IPS-18c (cell line): Measurements from ENCODE around the gene TRABD2B.
"Not testable (repeated sequence)": the region's sequence is repeated elsewhere in the genome, so short reads cannot be mapped to it uniquely, and the experiment has no call there.

Source experiments
- H3K4me3 ChIP-seq: 2 replicates; pipeline ENCODE4 v1.7.0; 2013; ENCODE audit warnings: low read depth, mild to moderate bottlenecking, low read length, moderate library complexity; ENCODE audit not compliant: insufficient read depth
- H3K9me3 ChIP-seq: one replicate; pipeline ENCODE4 v1.6.1; 2013; ENCODE audit warnings: mild to moderate bottlenecking, low read length, moderate library complexity; ENCODE audit not compliant: control insufficient read depth, insufficient read depth

The TRABD2B gene

GRCh38 chr1:47962750-47963492 lies 34.3 kb downstream of the TRABD2B start:
- H3K9me3 ChIP-seq = no peaks in the 10 kb centered on the region
- no peak overlapping the region for H3K4me3 ChIP-seq

GRCh38 chr1:47961835-47962234 lies 35.4 kb downstream of the TRABD2B start:
- H3K9me3 ChIP-seq, H3K4me3 ChIP-seq: not testable (repeated sequence)

GRCh38 chr1:47956491-47956890 lies 40.7 kb downstream of the TRABD2B start:
- H3K4me3 ChIP-seq, H3K9me3 ChIP-seq: not testable (repeated sequence)

- Histone ChIP-seq H3K4me3 (no peak overlapping the region), H3K9me3 (peaks cover 8% of the 10 kb centered on the region)
These were observed 43.5 kb downstream of the TRABD2B start for GRCh38 chr1:47953661-47954060.

DNA sequence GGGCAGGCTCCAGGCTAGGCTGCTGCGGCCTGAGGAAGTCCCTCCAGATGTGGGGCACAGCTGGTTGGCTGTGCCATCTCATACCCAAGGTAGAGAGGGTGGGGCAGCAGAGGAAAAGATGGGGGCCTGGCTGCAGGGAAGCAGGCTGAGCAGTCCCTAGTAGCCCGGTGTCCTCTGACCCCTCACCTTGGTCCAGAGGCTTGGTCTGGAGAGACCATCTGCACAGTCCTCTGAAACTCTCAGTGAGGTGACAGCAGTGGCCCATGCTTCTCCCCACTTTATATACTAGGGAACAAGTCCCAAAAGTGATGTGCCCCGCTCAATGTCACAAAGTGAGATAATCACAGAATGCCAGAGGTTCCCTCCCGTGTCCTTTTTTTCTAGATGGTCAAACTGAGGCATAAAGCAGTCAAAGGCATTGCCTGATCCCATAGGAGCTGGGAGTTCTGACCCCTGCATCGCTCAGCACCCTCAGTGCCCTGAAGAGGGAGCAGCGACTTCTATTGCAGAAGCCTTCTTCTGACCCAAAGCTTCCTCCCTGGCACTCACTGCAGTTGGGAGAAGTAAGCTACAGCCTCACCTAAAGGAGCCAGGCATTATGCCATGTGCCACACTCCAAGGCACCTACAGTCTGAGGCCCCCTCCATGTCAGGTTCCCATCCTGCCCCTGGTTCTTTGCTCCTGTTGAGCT lies 45.5 kb downstream of the TRABD2B start:
- H3K4me3 ChIP-seq = no peak overlapping the region
- H3K9me3 ChIP-seq = peaks cover 3% of the 10 kb centered on the region

- Histone ChIP-seq H3K9me3 (peaks cover under 1% of the 10 kb centered on the region), H3K4me3 (no peak overlapping the region)
These were observed 46.2 kb downstream of the TRABD2B start for GRCh38 chr1:47951026-47951425.

- no peak overlapping the region for H3K4me3 ChIP-seq
- H3K9me3 ChIP-seq = no peaks in the 10 kb centered on the region
These were observed 46.7 kb downstream of the TRABD2B start for GRCh38 chr1:47950471-47950870.

DNA sequence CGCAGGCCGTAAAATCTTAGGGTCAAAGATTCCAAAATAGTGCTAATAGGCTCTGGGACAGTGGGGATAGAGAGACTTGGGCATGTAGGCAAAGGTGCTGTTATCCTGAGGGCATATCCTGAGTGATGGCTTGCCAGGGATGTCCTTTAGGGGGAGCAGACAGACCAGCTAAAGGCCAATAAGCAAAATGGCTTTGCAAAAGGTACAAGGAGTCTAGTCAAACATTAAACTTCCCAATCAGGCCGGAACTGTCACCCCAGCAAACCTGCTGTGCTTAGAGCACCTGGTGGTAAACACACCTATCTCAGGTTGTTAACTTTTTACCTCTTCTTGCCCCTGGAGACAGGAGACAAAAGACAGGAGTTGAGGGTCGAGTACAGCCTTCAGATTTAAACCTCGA lies 49.1 kb downstream of the TRABD2B start:
- Histone ChIP-seq H3K4me3 (no peak overlapping the region), H3K9me3 (no peaks in the 10 kb centered on the region)

- Histone ChIP-seq H3K4me3 (no peak overlapping the region), H3K9me3 (no peaks in the 10 kb centered on the region)
These were observed 49.7 kb downstream of the TRABD2B start for GRCh38 chr1:47947531-47947930.

DNA sequence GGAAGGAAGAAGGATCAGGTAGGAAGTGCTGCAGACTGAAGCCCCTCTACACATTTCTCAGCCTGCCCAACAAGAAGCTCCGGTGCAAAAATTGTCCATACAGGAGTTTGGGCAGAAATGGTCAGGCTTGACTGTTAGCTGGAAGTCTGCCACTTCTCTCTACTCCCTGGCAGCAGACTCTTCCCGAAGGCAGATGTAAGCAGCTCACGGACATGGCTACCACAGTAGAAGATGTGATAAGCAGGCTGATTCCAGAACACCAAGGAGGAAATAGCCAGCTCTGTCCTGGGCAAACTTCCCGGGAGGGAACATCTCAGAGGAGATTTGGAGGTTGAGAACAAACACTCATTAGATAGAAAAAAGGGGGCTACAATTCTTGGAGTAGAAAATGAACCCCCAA lies 52.6 kb downstream of the TRABD2B start:
- Histone ChIP-seq H3K9me3 (no peaks in the 10 kb centered on the region), H3K4me3 (no peak overlapping the region)

DNA sequence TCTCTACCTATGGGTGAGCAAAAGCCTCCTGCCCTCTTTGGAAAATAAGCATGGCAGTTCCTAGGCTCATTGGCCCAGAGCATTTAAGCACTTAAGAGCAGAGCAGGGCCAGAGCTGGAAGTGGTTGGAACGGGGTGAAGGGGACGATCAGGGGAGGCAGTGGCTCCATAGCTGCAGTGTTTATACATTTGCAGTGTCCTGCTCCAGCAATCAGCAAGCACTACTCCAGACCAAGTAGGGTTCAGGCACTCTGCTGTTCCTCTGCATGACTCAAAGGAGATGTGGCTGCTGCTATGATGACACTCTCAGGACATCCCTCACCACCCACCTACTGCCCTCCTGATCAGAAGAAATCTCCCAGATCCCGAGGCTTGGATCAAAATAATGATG lies 55.0 kb downstream of the TRABD2B start:
- Histone ChIP-seq H3K4me3 (no peak overlapping the region), H3K9me3 (no peaks in the 10 kb centered on the region)

- Histone ChIP-seq H3K4me3 (no peak overlapping the region), H3K9me3 (no peaks in the 10 kb centered on the region)
These were observed 55.5 kb downstream of the TRABD2B start for GRCh38 chr1:47941609-47942239.

DNA sequence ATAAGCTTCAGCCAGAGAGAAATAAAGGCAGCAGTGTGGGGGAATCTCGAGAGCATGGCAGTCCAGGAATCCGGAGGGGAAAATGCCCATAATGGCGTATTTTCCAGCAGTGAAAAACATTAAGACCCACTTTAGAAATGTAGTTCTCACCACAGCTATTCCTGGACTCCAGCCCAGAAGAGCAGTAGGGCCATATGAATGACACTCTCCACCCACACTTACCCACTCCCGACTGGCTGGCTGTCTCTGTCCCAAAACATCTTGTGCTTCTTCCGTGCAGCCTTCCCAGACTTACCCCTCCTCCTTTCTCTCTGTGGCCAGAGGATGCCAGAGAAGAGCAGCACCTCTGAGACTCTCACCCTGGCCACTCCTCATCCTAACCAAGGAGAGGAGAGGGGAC lies 56.4 kb downstream of the TRABD2B start:
- H3K9me3 ChIP-seq = no peaks in the 10 kb centered on the region

DNA sequence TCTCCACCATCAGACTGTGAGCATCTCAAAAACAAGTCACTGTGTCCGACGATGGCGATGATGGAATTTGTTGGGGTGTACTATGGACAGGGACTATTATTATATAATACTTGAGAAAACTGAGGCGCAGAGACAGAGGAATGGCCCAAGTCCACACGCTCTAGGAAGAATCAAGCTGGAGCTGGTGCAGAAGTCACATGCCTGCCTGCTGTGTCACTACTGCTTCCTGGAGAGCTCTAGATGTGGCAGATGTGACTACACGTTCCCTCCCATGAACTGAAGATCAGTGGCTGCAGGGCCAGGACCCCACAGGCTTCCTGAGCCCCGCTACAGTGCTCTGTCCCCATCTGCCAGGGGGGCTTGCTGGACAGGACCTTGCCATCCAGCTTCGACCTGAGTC lies 56.9 kb downstream of the TRABD2B start:
- Histone ChIP-seq H3K9me3 (no peaks in the 10 kb centered on the region), H3K4me3 (no peak overlapping the region)

More for the DNA sequence above, 56.4 kb downstream of the TRABD2B start:
- no peak overlapping the region for H3K4me3 ChIP-seq

GRCh38 chr1:47938520-47938919 lies 58.7 kb downstream of the TRABD2B start:
- Histone ChIP-seq H3K4me3 (no peak overlapping the region), H3K9me3 (no peaks in the 10 kb centered on the region)

- no peaks in the 10 kb centered on the region for H3K9me3 ChIP-seq
These were observed 59.5 kb downstream of the TRABD2B start for GRCh38 chr1:47937586-47938254.

GRCh38 chr1:47936916-47937551 lies 60.2 kb downstream of the TRABD2B start:
- no peak overlapping the region for H3K4me3 ChIP-seq
- no peaks in the 10 kb centered on the region for H3K9me3 ChIP-seq

More at GRCh38 chr1:47937586-47938254, 59.5 kb downstream of the TRABD2B start:
- H3K4me3 ChIP-seq = no peak overlapping the region
